Breast epithelium (tissue), 4 donors: ENCODE data around the gene CLMP. TPM values are rescaled to one million over a fixed set of nuclear protein-coding genes. Genes with fewer than 3 reads are reported as not detected.

Experiments
- DNase-seq, 2 donors: peaks; one replicate each; pipeline ENCODE4 v3.0.0-alpha.2; 2019; ENCODE audit warnings: low spot score in 2 of 2
- H3K27ac ChIP-seq, 2 donors: fragments of 200-600 bp; sonication (generic) in 1 of 2; one replicate each; pipeline ENCODE4 v1.5.1; 2016 to 2019; ENCODE audit warnings: mild to moderate bottlenecking in 1 of 2
- H3K27me3 ChIP-seq, 2 donors: fragments of 200-600 bp; sonication (generic) in 1 of 2; one replicate each; pipeline versions ENCODE4 v1.5.1 to v1.6.0; 2017 to 2019; ENCODE audit warnings: control low read depth in 1 of 2, mild to moderate bottlenecking in 1 of 2
- H3K36me3 ChIP-seq: fragments of 200-600 bp; one replicate; pipeline ENCODE4 v1.5.1; 2019
- H3K4me1 ChIP-seq, 2 donors: fragments of 200-600 bp; sonication (generic); one replicate each; pipeline ENCODE4 v1.5.1; 2016 to 2019; ENCODE audit warnings: control low read depth in 1 of 2
- H3K4me3 ChIP-seq, 3 donors: fragments of 200-600 bp; sonication (generic); 1 replicate in 2 of 3; 2 replicates in 1 of 3; pipeline ENCODE4 v1.5.1; 2016 to 2019; ENCODE audit warnings: mild to moderate bottlenecking in 3 of 3, moderate library complexity in 2 of 3
- H3K9me3 ChIP-seq, 2 donors: fragments of 200-600 bp; sonication (generic) in 1 of 2; one replicate each; pipeline ENCODE4 v1.5.1; 2016 to 2019; ENCODE audit warnings: control low read depth in 1 of 2
- CTCF ChIP-seq, 3 donors: fragments of 450-650 bp; IDR thresholded peaks; one replicate each; pipeline ENCODE4 v1.5.1; 2016 to 2017; ENCODE audit warnings: antibody characterized with exemption in 3 of 3, mild to moderate bottlenecking in 3 of 3, moderate library complexity in 3 of 3
- POLR2A ChIP-seq: fragments of 450-650 bp; IDR thresholded peaks from one replicate; pipeline ENCODE4 v1.6.1; 2016; ENCODE audit warnings: antibody characterized with exemption, mild to moderate bottlenecking, moderate library complexity
- POLR2AphosphoS5 ChIP-seq, 3 donors: sonication (generic); formaldehyde crosslinking; IDR thresholded peaks; one replicate each; pipeline ENCODE4 v1.6.1; 2017; ENCODE audit warnings: antibody characterized with exemption in 3 of 3
- intact Hi-C: fragments of 100-400 bp; cut with DNase I; formaldehyde crosslinking; loops from one replicate; pipeline ENCODE4 v1.15.1; 2023; ENCODE audit warnings: low total_unique reads
- total RNA-seq, 3 donors: library from RNA; depleted of rRNA; stranded (reverse); fragments of >200 nt; gene quantifications; one replicate each; pipeline ENCODE4 v1.1.0, GENCODE V29; 2016

Gene CLMP
- total RNA-seq, 3 donors from 2014 or later, result 70.8 to 241 (median 82.9) TPM

- Histone ChIP-seq H3K27ac (no peak overlapping the region), H3K4me1 (no peaks in the 10 kb centered on the region), H3K36me3 (no peaks in the 10 kb centered on the region), H3K27me3 (no peaks in the 10 kb centered on the region), H3K9me3 (no peaks in the 10 kb centered on the region), H3K4me3 (no peak overlapping the region)
- intact Hi-C loops, result no loop called here
- TF ChIP-seq CTCF (IDR thresholded peaks at IDR 0.05), result no peak
- TF ChIP-seq POLR2AphosphoS5 (IDR thresholded peaks at IDR 0.05), result no peak
- TF ChIP-seq POLR2A, result no peak
- DNase-seq, result no peak
Observed at GRCh38 chr11:123163621-123164020, 31.4 kb downstream of the CLMP start.

- DNase-seq, result no peak
- intact Hi-C loops, result no loop called here
- no peaks in the 10 kb centered on the region for H3K9me3 ChIP-seq
- H3K4me1 ChIP-seq, result no peaks in the 10 kb centered on the region
- no peak overlapping the region for H3K4me3 ChIP-seq
- H3K27ac ChIP-seq, result no peak overlapping the region
- TF ChIP-seq POLR2A (no peak), POLR2AphosphoS5 (IDR thresholded peaks at IDR 0.05) (no peak), CTCF (IDR thresholded peaks at IDR 0.05) (no peak)
- no peaks in the 10 kb centered on the region for H3K27me3 ChIP-seq
- H3K36me3 ChIP-seq, result no peaks in the 10 kb centered on the region
Observed at GRCh38 chr11:123161376-123162030, 33.5 kb downstream of the CLMP start.

GRCh38 chr11:123159183-123159857 is 35.7 kb downstream of the CLMP start:
- Histone ChIP-seq H3K4me1 (no peaks in the 10 kb centered on the region), H3K27ac (peak overlapping the region in 1 of 2 donors; percentile 43), H3K4me3 (no peak overlapping the region), H3K9me3 (peaks cover 0 to 8% of the 10 kb centered on the region in 2 donors), H3K27me3 (no peaks in the 10 kb centered on the region), H3K36me3 (no peaks in the 10 kb centered on the region)
- TF ChIP-seq POLR2AphosphoS5 (IDR thresholded peaks at IDR 0.05) (no peak), POLR2A (no peak), CTCF (IDR thresholded peaks at IDR 0.05) (no peak)
- DNase-seq, result no peak
- intact Hi-C loops, result no loop called here

GRCh38 chr11:123158033-123159003 is 36.7 kb downstream of the CLMP start:
- Histone ChIP-seq H3K36me3 (no peaks in the 10 kb centered on the region), H3K27me3 (no peaks in the 10 kb centered on the region), H3K27ac (no peak overlapping the region), H3K4me1 (no peaks in the 10 kb centered on the region), H3K9me3 (peaks cover 0 to 8% of the 10 kb centered on the region in 2 donors), H3K4me3 (no peak overlapping the region)
- TF ChIP-seq POLR2A (no peak), CTCF (IDR thresholded peaks at IDR 0.05) (no peak), POLR2AphosphoS5 (IDR thresholded peaks at IDR 0.05) (no peak)
- DNase-seq, result no peak
- intact Hi-C loops, result no loop called here
